Activated naive CD8-positive, alpha-beta T cell (primary cell): ENCODE measurements around the gene MAPRE2.

Experiments used
- H3K27ac Mint-ChIP-seq: one replicate; pipeline ENCODE4 v1.8.0; 2021; ENCODE audit warnings: mixed read lengths
- H3K27me3 Mint-ChIP-seq: one replicate; pipeline ENCODE4 v1.8.0; 2021; ENCODE audit warnings: mixed read lengths
- H3K36me3 Mint-ChIP-seq: one replicate; pipeline ENCODE4 v1.8.0; 2021; ENCODE audit warnings: mixed read lengths
- H3K4me1 Mint-ChIP-seq: one replicate; pipeline ENCODE4 v1.8.0; 2021; ENCODE audit warnings: low read depth, mixed read lengths
- H3K4me3 Mint-ChIP-seq: one replicate; pipeline ENCODE4 v1.8.0; 2021; ENCODE audit warnings: mild to moderate bottlenecking, mixed read lengths
- H3K9me3 Mint-ChIP-seq: one replicate; pipeline ENCODE4 v1.8.0; 2021; ENCODE audit warnings: low read depth, mixed read lengths

The MAPRE2 gene

DNA sequence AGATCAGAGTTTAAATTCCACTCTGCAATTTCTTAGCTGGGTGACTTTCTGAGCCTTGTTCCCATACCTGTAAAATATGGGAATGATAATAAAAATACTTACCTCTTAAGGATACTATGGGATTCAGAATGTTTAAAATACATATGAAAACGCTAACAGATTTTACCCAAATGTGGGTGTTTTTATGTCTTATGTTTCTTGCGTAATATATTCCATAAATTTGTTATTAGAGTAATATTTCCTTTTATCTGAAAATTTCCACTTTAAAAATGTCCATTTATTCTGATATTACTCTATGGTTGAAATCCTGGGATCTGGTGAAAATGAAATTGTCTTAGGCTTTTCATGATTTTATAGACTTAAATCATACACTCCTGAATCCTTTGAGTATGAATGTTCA lies 45.5 kb downstream of the MAPRE2 start:
- Mint-ChIP-seq H3K27ac (no peak overlapping the region), H3K9me3 (no peaks in the 10 kb centered on the region), H3K27me3 (no peaks in the 10 kb centered on the region), H3K4me3 (no peak overlapping the region), H3K4me1 (peaks cover 58% of the 10 kb centered on the region), H3K36me3 (peaks cover 11% of the 10 kb centered on the region)

DNA sequence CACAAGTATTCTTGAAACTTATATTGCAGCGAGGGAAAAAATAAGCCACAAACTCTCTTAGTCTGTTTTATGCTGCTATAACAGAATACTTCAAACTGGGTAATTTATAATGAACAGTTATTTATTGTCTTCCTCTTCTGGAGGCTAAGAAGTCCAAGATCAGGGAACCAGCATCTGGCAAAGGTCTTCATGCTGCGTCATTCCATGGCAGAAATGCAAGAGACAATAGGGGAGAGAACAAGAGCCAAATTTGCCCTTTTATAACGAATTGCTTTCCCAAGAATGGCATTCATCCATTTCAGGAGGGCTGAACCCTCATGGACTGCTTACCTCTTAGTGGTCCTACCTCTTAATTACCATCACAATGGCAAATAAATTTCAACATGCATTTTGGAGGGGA lies 46.5 kb downstream of the MAPRE2 start:
- no peaks in the 10 kb centered on the region for H3K9me3 Mint-ChIP-seq
- no peaks in the 10 kb centered on the region for H3K27me3 Mint-ChIP-seq
- H3K36me3 Mint-ChIP-seq: peaks cover 15% of the 10 kb centered on the region
- H3K4me3 Mint-ChIP-seq: no peak overlapping the region
- no peak overlapping the region for H3K27ac Mint-ChIP-seq
- peaks cover 56% of the 10 kb centered on the region for H3K4me1 Mint-ChIP-seq

DNA sequence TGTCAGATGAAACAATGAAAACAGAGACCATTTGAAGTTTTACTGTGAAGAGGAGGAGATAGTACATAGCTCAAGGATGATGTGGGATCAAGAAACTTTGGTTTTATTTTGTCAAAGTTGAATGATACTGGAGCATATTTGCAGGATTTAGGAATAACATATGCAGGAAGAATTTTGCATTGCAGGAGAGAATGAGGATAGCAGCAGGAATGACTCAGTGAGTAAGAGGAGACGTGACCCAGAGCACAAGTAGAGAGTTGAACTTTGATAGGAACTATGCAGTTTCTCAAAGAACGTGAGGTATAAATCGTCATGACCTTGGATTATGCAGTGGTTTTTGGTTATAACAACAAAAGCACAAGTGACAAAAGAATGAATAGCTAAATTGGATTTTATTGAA lies 47.7 kb downstream of the MAPRE2 start:
- peaks cover 15% of the 10 kb centered on the region for H3K36me3 Mint-ChIP-seq
- H3K9me3 Mint-ChIP-seq: no peaks in the 10 kb centered on the region
- H3K27ac Mint-ChIP-seq: no peak overlapping the region
- no peak overlapping the region for H3K4me3 Mint-ChIP-seq
- peaks cover 56% of the 10 kb centered on the region for H3K4me1 Mint-ChIP-seq
- H3K27me3 Mint-ChIP-seq: no peaks in the 10 kb centered on the region

DNA sequence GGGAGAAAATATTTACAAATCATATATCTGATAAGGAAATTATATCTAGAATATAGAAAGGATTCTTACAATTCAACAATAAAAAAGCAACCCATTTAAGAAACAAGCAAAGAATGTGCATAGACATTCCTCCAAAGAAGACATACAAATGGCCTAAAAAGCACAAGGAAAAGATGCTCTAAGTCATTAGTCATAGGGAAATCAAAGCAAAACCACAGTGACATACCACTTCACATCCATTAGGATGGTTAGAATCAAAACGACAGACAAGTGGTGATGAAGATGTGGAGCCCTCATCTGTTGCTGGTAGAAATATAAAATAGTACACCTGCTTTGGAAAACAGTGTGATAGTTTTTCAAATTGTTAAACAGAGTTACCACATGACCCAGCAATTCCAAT lies 48.2 kb downstream of the MAPRE2 start:
- Mint-ChIP-seq H3K4me3 (no peak overlapping the region), H3K4me1 (peaks cover 56% of the 10 kb centered on the region), H3K27me3 (no peaks in the 10 kb centered on the region), H3K27ac (no peak overlapping the region), H3K9me3 (no peaks in the 10 kb centered on the region), H3K36me3 (peaks cover 15% of the 10 kb centered on the region)

DNA sequence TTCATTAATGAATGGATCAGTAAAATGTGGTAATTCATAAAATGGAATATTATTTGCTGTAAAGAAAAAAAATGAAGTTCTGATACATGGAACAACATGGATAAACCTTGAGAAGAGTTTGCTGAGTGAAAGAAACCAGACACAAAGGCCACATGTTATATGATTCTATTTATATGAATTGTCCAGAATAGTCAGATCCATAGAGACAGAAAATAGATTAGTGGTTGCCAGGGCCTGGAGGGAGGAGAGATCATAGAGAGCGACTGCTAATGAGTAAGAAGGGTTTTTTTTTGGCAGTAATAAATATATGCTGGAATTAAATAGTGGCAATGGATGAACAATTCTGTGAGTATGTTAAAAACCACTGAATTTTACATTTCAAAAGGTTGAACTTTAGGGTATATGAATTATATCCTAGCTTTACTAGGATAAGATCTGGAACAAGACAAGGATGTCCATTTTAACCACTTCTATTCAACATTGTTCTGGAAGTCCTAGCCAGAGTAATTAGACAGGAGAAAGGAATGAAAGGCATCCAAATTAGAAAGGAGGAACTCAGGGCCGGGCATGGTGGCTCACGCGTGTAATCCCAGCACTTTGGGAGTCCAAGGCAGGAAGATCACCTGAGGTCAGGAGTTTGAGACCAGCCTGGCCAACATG lies 48.8 kb downstream of the MAPRE2 start:
- H3K36me3 Mint-ChIP-seq: peaks cover 15% of the 10 kb centered on the region
- H3K27ac Mint-ChIP-seq: no peak overlapping the region
- no peaks in the 10 kb centered on the region for H3K9me3 Mint-ChIP-seq
- peaks cover 55% of the 10 kb centered on the region for H3K4me1 Mint-ChIP-seq
- H3K27me3 Mint-ChIP-seq: no peaks in the 10 kb centered on the region
- no peak overlapping the region for H3K4me3 Mint-ChIP-seq

DNA sequence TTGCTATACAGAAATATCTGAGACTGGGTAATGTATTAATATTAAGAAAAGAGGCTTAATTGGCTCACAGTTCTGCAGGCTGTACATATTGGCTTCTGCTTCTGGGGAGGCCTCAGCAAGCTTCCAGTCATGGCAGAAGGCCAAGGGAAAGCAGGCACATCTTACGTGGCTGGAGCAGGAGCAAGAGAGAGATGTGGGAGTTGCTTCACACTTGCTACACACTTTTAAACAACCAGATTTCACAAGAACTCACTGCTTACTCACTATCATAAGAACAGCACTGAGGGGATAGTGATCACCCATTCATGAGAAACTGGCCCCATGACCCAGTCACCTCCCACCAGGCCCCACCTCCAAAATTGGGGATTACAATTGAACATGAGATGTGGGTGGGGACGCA lies 50.6 kb downstream of the MAPRE2 start:
- Mint-ChIP-seq H3K27ac (no peak overlapping the region), H3K4me1 (peaks cover 58% of the 10 kb centered on the region), H3K9me3 (no peaks in the 10 kb centered on the region), H3K27me3 (no peaks in the 10 kb centered on the region), H3K36me3 (peaks cover 17% of the 10 kb centered on the region), H3K4me3 (no peak overlapping the region)

DNA sequence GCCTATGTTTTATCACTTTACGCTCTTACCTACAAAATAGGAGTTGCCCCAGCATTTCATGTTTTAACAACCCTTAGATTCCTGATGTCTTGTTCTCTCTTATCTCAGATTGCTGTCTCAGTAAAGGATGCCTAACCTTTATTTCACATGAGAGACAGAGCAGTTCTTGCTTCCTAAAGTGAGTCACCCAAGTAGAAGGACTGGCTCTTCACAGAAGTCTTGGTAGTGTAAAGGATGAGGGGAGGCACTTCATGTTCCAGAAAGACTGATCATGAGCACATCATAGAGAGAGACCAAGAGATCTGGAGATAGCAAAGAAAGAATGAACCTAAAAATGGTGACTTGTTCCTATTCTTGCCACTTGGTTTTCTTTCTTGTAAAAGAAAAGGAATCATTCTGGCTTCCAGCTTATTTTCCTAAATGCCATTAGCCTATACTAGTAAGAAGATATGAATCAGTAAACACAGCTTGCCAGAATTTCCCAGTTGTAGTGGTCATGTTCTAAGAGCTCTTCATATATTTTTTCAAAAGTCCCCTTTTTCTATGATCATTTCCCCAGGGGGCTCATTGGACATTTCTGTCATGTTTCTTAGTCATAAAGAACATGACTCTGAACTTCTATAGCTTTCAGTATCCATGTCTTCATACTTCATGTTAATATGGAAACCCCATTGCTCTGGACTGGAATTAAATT lies 54.9 kb downstream of the MAPRE2 start:
- no peaks in the 10 kb centered on the region for H3K27me3 Mint-ChIP-seq
- H3K36me3 Mint-ChIP-seq: peaks cover 17% of the 10 kb centered on the region
- H3K27ac Mint-ChIP-seq: peak overlapping the region; percentile 61
- peaks cover 45% of the 10 kb centered on the region for H3K4me1 Mint-ChIP-seq
- H3K4me3 Mint-ChIP-seq: no peak overlapping the region
- no peaks in the 10 kb centered on the region for H3K9me3 Mint-ChIP-seq

DNA sequence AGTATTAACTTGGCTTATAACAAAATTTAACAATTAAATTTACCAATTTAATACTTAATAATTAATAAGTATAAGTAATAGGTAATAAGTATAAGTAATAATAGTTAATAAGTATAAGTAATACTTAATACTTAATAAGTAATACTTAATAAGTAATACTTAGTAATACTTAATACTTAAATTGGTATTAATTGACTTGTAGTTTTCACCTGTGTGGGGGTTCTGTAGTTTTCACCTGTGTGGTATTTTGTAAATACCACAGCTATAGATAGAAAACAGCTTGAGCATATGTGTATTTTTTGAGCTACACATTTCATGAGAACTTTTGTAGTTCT lies 55.4 kb downstream of the MAPRE2 start:
- H3K27ac Mint-ChIP-seq: peak overlapping the region; percentile 70
- no peaks in the 10 kb centered on the region for H3K27me3 Mint-ChIP-seq

DNA sequence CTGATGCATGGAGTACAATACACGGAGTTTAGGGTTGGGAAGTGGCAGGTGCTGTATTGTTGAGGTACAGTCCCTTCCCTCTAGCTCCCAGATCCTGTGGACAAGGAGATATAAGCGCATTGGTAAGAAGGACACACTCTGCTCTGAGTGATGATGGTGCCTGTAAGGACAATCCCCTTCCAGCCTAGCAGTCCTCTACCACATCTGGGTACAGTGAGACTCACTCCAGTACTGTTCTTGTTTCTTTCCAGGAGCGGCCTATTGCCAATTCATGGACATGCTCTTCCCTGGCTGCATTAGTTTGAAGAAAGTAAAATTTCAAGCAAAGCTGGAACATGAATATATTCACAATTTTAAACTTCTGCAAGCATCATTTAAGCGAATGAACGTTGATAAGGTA lies 56.0 kb downstream of the MAPRE2 start:
- no peaks in the 10 kb centered on the region for H3K27me3 Mint-ChIP-seq
- H3K36me3 Mint-ChIP-seq: peaks cover 25% of the 10 kb centered on the region
- H3K9me3 Mint-ChIP-seq: no peaks in the 10 kb centered on the region
- no peak overlapping the region for H3K4me3 Mint-ChIP-seq
- peak overlapping the region; percentile 70 for H3K27ac Mint-ChIP-seq
- H3K4me1 Mint-ChIP-seq: peaks cover 51% of the 10 kb centered on the region

More for the DNA sequence above, 55.4 kb downstream of the MAPRE2 start:
- Mint-ChIP-seq H3K4me1 (peaks cover 46% of the 10 kb centered on the region), H3K36me3 (peaks cover 21% of the 10 kb centered on the region), H3K9me3 (no peaks in the 10 kb centered on the region), H3K4me3 (no peak overlapping the region)

DNA sequence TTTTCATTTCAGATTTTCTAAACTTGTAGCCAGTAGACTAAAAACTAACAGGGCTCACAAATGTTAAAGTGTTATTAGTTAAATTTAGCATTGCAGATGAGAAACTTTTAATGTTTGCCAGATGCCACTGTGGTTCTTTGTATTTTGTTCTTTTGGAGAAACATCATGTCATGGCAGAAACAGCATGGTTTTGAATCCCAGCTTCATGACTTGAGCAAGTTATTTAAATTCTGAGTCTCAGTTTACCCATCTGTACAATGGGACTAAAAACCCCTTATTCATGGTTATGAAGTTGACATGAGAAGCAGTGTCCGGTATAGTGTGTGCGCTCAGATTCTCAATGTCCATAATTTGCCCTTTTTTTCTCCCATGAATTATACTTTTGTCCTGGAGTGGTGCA lies 56.5 kb downstream of the MAPRE2 start:
- Mint-ChIP-seq H3K27me3 (no peaks in the 10 kb centered on the region), H3K4me3 (no peak overlapping the region), H3K27ac (no peak overlapping the region), H3K9me3 (no peaks in the 10 kb centered on the region), H3K36me3 (peaks cover 24% of the 10 kb centered on the region), H3K4me1 (peaks cover 47% of the 10 kb centered on the region)

DNA sequence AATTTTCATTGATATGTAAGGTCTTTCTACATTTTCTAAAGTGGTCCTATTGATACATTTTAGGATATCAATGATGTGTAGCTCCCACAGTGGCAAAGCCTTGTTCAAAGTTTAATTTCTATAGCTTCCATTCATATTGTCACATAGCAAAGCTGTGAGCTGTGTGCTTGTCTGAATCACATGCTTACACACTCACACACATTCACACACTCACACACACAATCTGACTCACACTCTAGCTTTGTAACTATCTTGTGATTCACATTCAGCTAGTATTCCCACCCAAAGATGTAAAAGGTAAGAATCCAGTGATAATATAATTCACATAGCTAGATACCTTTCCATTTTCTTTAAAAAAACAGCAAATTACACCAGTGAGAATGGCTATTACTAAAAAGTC lies 58.7 kb downstream of the MAPRE2 start:
- peaks cover 36% of the 10 kb centered on the region for H3K4me1 Mint-ChIP-seq
- no peaks in the 10 kb centered on the region for H3K27me3 Mint-ChIP-seq
- peaks cover 24% of the 10 kb centered on the region for H3K36me3 Mint-ChIP-seq
- no peaks in the 10 kb centered on the region for H3K9me3 Mint-ChIP-seq
- no peak overlapping the region for H3K27ac Mint-ChIP-seq
- no peak overlapping the region for H3K4me3 Mint-ChIP-seq

DNA sequence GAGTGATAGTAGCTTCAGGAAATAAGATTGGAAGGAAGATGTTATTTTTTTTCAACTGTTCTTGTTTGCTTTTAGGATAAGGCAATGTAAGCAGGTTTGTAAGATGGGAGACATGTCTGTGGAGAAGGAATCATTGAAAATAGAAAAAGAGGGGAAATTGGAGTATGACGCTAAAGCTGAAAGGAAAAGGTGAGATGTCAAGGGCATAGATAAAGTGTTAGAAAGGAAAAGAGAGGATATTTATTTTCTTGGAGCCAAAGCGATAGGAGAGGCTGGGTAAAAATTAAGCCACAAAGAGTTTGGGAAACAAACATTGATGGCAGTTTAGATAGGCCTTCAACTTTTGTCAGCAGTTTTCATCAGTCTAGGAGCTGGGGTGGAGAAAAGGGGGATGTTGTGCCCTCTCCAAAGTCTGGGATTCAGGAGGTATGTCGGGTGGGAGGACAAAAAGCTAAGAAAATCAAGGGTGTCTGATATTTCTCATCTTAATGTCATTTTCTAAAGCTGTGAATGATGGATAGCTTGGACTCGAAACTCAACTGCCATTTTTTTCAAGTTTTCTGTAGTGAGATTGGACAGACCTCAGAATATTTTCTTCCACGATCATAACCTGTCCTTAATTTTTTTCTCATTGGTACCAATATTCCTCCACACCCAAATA lies 63.3 kb downstream of the MAPRE2 start:
- H3K4me3 Mint-ChIP-seq: no peak overlapping the region
- H3K9me3 Mint-ChIP-seq: no peaks in the 10 kb centered on the region
- no peaks in the 10 kb centered on the region for H3K27me3 Mint-ChIP-seq
- H3K27ac Mint-ChIP-seq: no peak overlapping the region
- H3K36me3 Mint-ChIP-seq: peaks cover 27% of the 10 kb centered on the region
- peaks cover 56% of the 10 kb centered on the region for H3K4me1 Mint-ChIP-seq

DNA sequence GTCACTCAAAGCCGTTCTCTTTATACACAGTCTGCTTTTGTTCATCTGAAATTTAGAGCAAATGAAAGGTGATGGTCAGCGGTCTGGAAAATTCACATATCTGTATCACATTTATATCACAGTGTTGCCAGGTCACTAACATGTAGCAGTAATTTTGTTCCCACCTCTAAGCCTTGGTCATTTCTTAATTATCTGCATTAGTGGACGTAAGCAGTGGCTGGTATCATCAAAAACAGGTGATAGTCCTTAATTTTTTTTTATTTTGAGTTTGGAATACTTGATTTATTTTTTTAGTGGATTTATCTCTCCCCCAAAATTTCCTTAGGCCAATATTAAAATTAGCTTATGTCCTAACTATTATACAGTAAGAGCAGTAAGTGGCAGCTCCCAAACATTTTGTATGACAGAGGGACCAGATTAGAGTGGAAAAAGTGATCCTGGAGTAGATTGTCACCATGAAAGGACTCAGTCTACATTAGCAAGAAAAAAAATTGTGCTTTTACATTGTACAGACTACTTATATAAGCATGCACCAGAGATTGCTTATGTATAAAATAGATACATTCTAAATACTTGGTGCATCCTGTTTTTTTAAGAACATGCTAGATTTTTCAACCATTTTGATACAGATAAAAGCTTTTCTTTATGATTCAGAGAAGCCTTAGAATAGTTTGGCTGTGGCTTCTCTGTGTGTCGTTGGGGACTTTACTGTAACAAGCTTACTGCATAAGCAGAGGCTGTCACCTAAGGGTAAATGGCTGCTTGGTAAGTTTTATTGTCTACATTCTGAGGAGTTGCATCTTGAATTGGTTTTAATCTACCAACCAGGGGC lies 65.0 kb downstream of the MAPRE2 start:
- H3K36me3 Mint-ChIP-seq: peaks cover 31% of the 10 kb centered on the region
- H3K4me3 Mint-ChIP-seq: peak overlapping the region; percentile 32
- H3K9me3 Mint-ChIP-seq: no peaks in the 10 kb centered on the region
- H3K27ac Mint-ChIP-seq: peak overlapping the region; percentile 86
- no peaks in the 10 kb centered on the region for H3K27me3 Mint-ChIP-seq
- H3K4me1 Mint-ChIP-seq: peaks cover 69% of the 10 kb centered on the region

DNA sequence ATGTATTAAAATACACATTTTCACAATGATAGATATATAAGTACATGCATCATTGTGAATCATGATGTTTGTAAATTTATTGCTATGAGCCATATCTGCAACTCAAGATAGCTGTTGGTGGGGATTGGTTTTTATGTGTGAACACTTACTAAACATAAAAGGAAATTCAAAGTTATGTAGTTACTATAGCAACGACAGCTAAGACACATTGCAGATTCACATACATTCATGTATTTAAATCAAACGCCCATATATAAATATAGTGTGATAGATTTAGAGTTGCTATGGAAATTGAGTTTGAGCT lies 65.6 kb downstream of the MAPRE2 start:
- Mint-ChIP-seq H3K4me3 (peak overlapping the region; percentile 32), H3K9me3 (no peaks in the 10 kb centered on the region), H3K36me3 (peaks cover 27% of the 10 kb centered on the region), H3K27me3 (no peaks in the 10 kb centered on the region), H3K4me1 (peaks cover 69% of the 10 kb centered on the region), H3K27ac (peak overlapping the region; percentile 86)

DNA sequence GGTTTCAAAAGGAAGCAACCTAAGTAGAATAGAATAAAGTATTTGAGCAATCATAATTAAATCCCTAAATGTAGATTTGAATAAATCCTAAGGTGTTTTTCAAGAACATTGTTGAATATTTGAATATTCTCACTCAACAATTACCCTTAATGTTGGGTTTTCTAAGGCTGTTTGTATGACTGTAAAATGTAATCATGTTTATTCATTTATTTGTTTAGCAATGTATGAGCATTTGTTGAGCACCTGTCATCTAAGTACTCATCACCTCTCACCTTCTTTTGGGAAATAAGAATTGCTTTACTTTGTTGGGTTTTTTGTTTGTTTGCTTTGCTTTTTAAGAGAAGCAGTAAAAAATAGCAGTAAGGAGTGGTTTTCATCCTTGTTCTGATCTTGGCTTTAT lies 66.0 kb downstream of the MAPRE2 start:
- Mint-ChIP-seq H3K27ac (peak overlapping the region; percentile 13), H3K9me3 (no peaks in the 10 kb centered on the region), H3K4me1 (peaks cover 66% of the 10 kb centered on the region), H3K27me3 (no peaks in the 10 kb centered on the region), H3K4me3 (no peak overlapping the region), H3K36me3 (peaks cover 24% of the 10 kb centered on the region)
